Heart left ventricle (tissue), 16 donors: ENCODE measurements around the gene CAMK2B. TPM values are rescaled to one million over a fixed set of nuclear protein-coding genes. Genes with fewer than 3 reads are reported as not detected.

Experiments
- ATAC-seq, 4 donors: fragments of 200-7000 bp; cut with Tn5 transposase; one replicate each; pipeline ENCODE4 v1.9.1; 2020 to 2022; ENCODE audit warnings: moderate library complexity in 4 of 4, mild to moderate bottlenecking in 3 of 4, moderate number of reproducible peaks in 1 of 4
- DNase-seq, 5 donors: peaks; one replicate each; pipeline ENCODE4 v3.0.0-alpha.2; 2020
- H3K27ac ChIP-seq, 12 donors: fragments of 200-600 bp; sonication (generic) in 4 of 12; one replicate each; pipeline versions ENCODE4 v1.5.0 to v1.8.0; 2016 to 2022; ENCODE audit warnings: mild to moderate bottlenecking in 2 of 12
- H3K27me3 ChIP-seq, 9 donors: fragments of 200-600 bp; sonication (generic) in 2 of 9; one replicate each; pipeline versions ENCODE4 v1.5.1 to v1.8.0; 2016 to 2022; ENCODE audit warnings: mild to moderate bottlenecking in 3 of 9
- H3K36me3 ChIP-seq, 9 donors: fragments of 200-600 bp; sonication (generic) in 2 of 9; one replicate each; pipeline versions ENCODE4 v1.5.0 to v1.8.0; 2018 to 2022; ENCODE audit warnings: mild to moderate bottlenecking in 2 of 9
- H3K4me1 ChIP-seq, 12 donors: fragments of 200-600 bp; sonication (generic) in 4 of 12; one replicate each; pipeline versions ENCODE4 v1.5.0 to v1.8.0; 2016 to 2022; ENCODE audit warnings: mild to moderate bottlenecking in 3 of 12
- H3K4me3 ChIP-seq, 12 donors: fragments of 200-600 bp; sonication (generic) in 4 of 12; one replicate each; pipeline versions ENCODE4 v1.5.0 to v1.8.0; 2017 to 2022; ENCODE audit warnings: mild to moderate bottlenecking in 9 of 12, moderate library complexity in 4 of 12
- H3K9me3 ChIP-seq, 12 donors: fragments of 200-600 bp; sonication (generic) in 4 of 12; one replicate each; pipeline versions ENCODE4 v1.5.0 to v1.8.0; 2016 to 2022; ENCODE audit warnings: mild to moderate bottlenecking in 1 of 12
- POLR2A ChIP-seq, 2 donors: fragments of 450-650 bp; IDR thresholded peaks; one replicate each; pipeline ENCODE4 v1.6.1; 2017; ENCODE audit warnings: antibody characterized with exemption in 2 of 2, mild to moderate bottlenecking in 2 of 2, moderate library complexity in 2 of 2
- WGBS, 4 donors: extraction: QIAGEN DNeasy Blood & Tissue Kit in 2 of 4; methylation state at CpG; one replicate each; pipeline versions ENCODE4 v1.1.5 to v1.1.7; 2013 to 2018; 5-methylcytosine and 5-hydroxymethylcytosine counted together
- intact Hi-C, 10 donors: fragments of 100-400 bp; cut with DNase I; formaldehyde crosslinking; loops; one replicate each; pipeline versions ENCODE4 v1.11.1 to v1.14.2; 2022
- polyA plus RNA-seq, 2 donors: library from polyadenylated mRNA; stranded (reverse); fragments of 200-250 nt; gene quantifications; one replicate each; pipeline ENCODE4 v1.2.3, GENCODE V29; 2013
- total RNA-seq, 9 donors: library from RNA; depleted of rRNA in 2 of 9; stranded (reverse); fragments of >200 nt in 2 of 9; fragmentation: NEBNext Ultra II Directional in 3 of 9; extraction: Animal tissue kit (Norgen Biotek cat#: 25700) in 3 of 9; gene quantifications; one replicate each; pipeline versions ENCODE4 v1.1.0 to v1.2.4, GENCODE V29; 2016 to 2023
- TF ChIP-seq, protein P1 (sequence below), 12 donors: fragments of 200-600 bp; sonication (generic) in 4 of 12; IDR thresholded peaks; one replicate each; pipeline versions ENCODE4 v1.5.0 to v1.8.0; 2018 to 2022; ENCODE audit warnings: antibody characterized with exemption in 12 of 12, mild to moderate bottlenecking in 5 of 12
- donor health status: ischemic (EF 13 %, LVEDD 7.1; RV severe dilation, severe dysfunction).
- donor health status: healthy with polysubstance abuse.
- donor health status: DM: no; HTN: yes; CAD: no.
- donor health status: DM: no; HTN: no; CAD: no.
- donor health status: ischemic (EF 25% LVEDD 6.9; RV normal size, moderate dysfunction).
- donor health status: ischemic (EF 25% LVEDD 5.7; RV mildly dilated, moderate dysfunction).
- donor health status: healthy.
- donor health status: DM: yes; HTN: yes; CAD: no.
- donor health status: ischemic (EF 35%, LVEDD 5.7; RV mildly dilated, moderate dysfunction).
- donor health status: nonischemic (EF 11% LVEDD 7.7; RV severe dilation, severe dysfunction).
- donor health status: DM: yes; HTN: yes; CAD: no.
- donor health status: PGD.
- donor health status: ischemic (EF 29% LVEDD 5.4; RV normal size, mild dysfunction).
- donor health status: nonischemic (EF 23%, LVEDD 6.1; RV moderate dilation, normal function).

Gene CAMK2B
- total and polyA plus RNA-seq, 11 donors = 35.7 to 141 (median 103) TPM

DNA sequence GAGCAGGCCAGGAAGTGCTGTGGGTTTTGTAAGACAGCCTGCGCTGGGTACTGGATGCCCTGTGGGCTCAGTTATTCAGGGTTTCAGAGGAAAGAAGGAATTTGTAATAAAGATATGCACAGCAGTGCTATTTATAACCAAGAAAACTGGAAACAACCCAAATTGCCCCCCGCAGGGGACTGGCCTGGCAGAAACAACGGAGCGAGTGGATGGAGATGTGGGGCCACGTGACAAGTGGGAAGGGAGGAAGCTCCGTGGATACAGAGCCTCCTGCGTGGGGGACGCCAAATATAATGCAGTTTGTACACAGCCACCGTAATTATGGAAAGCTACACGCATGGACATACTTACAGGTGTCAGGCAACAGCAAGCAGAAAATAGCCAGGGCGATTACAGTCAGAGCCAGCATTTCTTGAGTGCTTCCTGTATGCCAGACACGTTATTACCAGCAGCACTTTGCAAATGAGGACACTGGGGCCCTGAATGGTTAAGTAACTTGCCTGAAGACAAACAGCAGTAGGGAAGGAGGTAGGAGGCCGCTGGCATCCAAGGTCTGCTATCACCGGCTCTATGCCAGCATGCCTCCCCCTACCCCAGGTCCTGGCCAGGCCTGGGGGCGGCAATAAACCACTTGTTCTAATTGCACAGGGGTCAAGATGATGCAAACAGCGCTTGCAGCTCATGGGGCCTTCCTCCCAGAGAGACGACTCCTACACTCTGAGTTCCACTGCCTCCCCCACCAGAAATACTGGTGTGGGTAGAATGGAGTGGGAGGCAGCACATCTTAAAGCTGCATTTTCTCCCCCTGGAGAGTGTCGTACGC is 8.7 kb upstream of the CAMK2B start:
- Histone ChIP-seq H3K9me3 (peaks cover 0 to 30% (median 9%) of the 10 kb centered on the region in 12 donors), H3K27me3 (no peaks in the 10 kb centered on the region), H3K4me3 (no peak overlapping the region), H3K36me3 (no peaks in the 10 kb centered on the region), H3K4me1 (peaks cover 0 to 33% (median 14%) of the 10 kb centered on the region in 12 donors), H3K27ac (peak overlapping the region in 11 of 12 donors; percentile 49 to 85 (median 72))
- DNase-seq = no peak
- peak; percentile 55 to 81 (median 76) for ATAC-seq
- TF ChIP-seq, protein P1, sequence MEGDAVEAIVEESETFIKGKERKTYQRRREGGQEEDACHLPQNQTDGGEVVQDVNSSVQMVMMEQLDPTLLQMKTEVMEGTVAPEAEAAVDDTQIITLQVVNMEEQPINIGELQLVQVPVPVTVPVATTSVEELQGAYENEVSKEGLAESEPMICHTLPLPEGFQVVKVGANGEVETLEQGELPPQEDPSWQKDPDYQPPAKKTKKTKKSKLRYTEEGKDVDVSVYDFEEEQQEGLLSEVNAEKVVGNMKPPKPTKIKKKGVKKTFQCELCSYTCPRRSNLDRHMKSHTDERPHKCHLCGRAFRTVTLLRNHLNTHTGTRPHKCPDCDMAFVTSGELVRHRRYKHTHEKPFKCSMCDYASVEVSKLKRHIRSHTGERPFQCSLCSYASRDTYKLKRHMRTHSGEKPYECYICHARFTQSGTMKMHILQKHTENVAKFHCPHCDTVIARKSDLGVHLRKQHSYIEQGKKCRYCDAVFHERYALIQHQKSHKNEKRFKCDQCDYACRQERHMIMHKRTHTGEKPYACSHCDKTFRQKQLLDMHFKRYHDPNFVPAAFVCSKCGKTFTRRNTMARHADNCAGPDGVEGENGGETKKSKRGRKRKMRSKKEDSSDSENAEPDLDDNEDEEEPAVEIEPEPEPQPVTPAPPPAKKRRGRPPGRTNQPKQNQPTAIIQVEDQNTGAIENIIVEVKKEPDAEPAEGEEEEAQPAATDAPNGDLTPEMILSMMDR (IDR thresholded peaks at IDR 0.05) = no peak
- TF ChIP-seq POLR2A (IDR thresholded peaks at IDR 0.05) = no peak
- 39 to 44% (median 40%) methylated on average over 18 to 19 of the region's 19 CpGs for WGBS, 4 donors
- intact Hi-C loops = no loop called here

DNA sequence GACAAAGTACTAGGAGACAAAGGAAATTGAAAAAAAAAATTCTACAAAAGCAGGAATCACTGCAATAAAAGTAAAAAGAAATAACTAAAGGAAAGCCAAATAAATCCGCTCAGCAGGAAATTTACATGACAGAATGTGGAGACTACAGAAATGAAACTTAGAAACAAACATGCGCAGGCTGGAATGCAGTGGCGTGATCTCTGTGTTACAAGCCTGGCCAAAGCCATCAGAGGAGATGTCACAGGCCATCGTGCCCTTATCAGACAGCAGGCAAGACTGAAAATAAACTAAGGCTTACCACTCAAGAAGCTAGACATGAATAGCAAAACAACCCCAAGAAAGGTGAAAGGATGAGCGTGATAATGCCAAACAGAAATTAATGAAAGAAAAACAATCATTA is 6.3 kb upstream of the CAMK2B start:
- peak overlapping the region in 10 of 12 donors; percentile 9 to 84 (median 54) for H3K27ac ChIP-seq
- intact Hi-C loops = no loop called here
- ATAC-seq (peak in 1 of 4 donors; percentile 45), DNase-seq (no peak)
- WGBS, 4 donors = 27 to 34% (median 31%) methylated on average over 5 of the region's 5 CpGs
- TF ChIP-seq, protein P1 (IDR thresholded peaks at IDR 0.05) = no peak
- no peak for TF ChIP-seq POLR2A (IDR thresholded peaks at IDR 0.05)
- H3K4me3 ChIP-seq = no peak overlapping the region
- H3K27me3 ChIP-seq = peaks cover 0 to 4% (median 0%) of the 10 kb centered on the region in 9 donors
- peaks cover 0 to 33% (median 14%) of the 10 kb centered on the region in 12 donors for H3K4me1 ChIP-seq
- peaks cover 0 to 9% (median 2%) of the 10 kb centered on the region in 12 donors for H3K9me3 ChIP-seq
- H3K36me3 ChIP-seq = no peaks in the 10 kb centered on the region

DNA sequence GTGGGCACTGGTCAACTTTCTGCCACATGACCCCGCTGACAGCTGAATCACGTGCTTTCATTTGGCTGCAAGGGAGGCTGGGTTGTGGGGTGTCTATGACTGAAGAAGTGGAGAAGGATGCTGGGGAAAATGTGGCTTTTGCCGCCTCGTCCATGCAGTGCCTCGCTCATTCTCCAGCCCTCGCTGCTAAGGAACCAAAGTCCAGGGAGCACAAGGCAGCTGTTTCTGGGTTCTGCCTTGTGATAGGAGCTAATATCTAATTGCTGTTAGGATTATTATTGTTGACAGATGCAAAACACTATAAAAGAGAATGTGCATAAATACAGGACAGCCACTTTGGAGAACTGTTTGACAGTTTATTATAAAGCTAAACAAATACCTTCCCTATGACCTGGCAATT is 4.9 kb upstream of the CAMK2B start:
- TF ChIP-seq POLR2A (IDR thresholded peaks at IDR 0.05) = no peak
- TF ChIP-seq, protein P1 (IDR thresholded peaks at IDR 0.05) = no peak
- Histone ChIP-seq H3K27me3 (peaks cover 0 to 13% (median 0%) of the 10 kb centered on the region in 9 donors), H3K4me3 (no peak overlapping the region), H3K4me1 (peaks cover 0 to 39% (median 14%) of the 10 kb centered on the region in 12 donors), H3K9me3 (no peaks in the 10 kb centered on the region), H3K36me3 (no peaks in the 10 kb centered on the region), H3K27ac (peak overlapping the region in 5 of 12 donors; percentile 5 to 84 (median 45))
- 50 to 68% (median 62%) methylated on average over 6 of the region's 6 CpGs for WGBS, 4 donors
- ATAC-seq (peak in 1 of 4 donors; percentile 8), DNase-seq (no peak)
- intact Hi-C loops = no loop called here

DNA sequence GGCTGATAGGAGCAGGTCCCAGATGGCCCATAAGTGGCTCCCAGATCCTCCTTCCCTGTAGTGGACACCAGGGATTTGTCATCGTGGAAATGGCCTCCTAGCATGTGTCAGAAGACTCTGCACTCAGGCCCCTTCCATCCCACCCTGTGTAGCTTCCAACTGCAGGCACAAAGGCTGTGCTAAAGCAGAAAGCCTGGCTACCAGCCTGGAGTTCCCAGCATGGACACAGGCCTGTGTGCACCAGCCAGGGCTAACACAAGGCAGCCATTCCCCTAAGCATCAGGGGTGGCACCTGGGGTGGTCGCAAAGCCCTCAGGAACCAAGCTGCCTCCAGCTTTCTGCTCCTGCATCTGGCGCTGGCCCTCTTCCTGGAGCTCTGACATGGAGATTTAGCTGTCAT is 4.5 kb upstream of the CAMK2B start:
- Histone ChIP-seq H3K4me3 (no peak overlapping the region), H3K36me3 (no peaks in the 10 kb centered on the region), H3K4me1 (peaks cover 0 to 39% (median 14%) of the 10 kb centered on the region in 12 donors), H3K27me3 (peaks cover 0 to 13% (median 0%) of the 10 kb centered on the region in 9 donors), H3K9me3 (no peaks in the 10 kb centered on the region), H3K27ac (peak overlapping the region in 5 of 12 donors; percentile 5 to 84 (median 45))
- DNase-seq = no peak
- intact Hi-C loops = loop anchor here in 3 of 10 donors (5.0 to 10.0 kb wide), 3 partner anchors 53 to 145 kb away; no protein-coding TSS in a partner anchor
- no peak for ATAC-seq
- 50 to 82% (median 53%) methylated on average over 2 to 3 of the region's 3 CpGs for WGBS, 4 donors
- TF ChIP-seq, protein P1 (IDR thresholded peaks at IDR 0.05) = no peak
- no peak for TF ChIP-seq POLR2A (IDR thresholded peaks at IDR 0.05)
